HEK293T (cell line): ENCODE results near the gene AARS2.

Source experiments
- ARNT ChIP-seq: fragments of 450-650 bp; IDR thresholded peaks from 2 replicates; pipeline ENCODE4 v1.6.1; 2017; ENCODE audit warnings: mild to moderate bottlenecking
- BHLHE40 ChIP-seq: fragments of 450-650 bp; IDR thresholded peaks from 2 replicates; pipeline ENCODE4 v1.6.1; 2016; ENCODE audit warnings: mild to moderate bottlenecking, moderate library complexity, borderline replicate concordance
- ELF4 ChIP-seq: fragments of 450-650 bp; IDR thresholded peaks from 2 replicates; pipeline ENCODE4 v1.6.1; 2017; ENCODE audit warnings: antibody characterized with exemption
- FOXA1 ChIP-seq: fragments of 450-650 bp; IDR thresholded peaks from 2 replicates; pipeline ENCODE4 v1.6.1; 2016; ENCODE audit warnings: mild to moderate bottlenecking
- FOXK2 ChIP-seq: fragments of 450-650 bp; IDR thresholded peaks from 2 replicates; pipeline ENCODE4 v1.6.1; 2016; ENCODE audit warnings: mild to moderate bottlenecking
- FOXM1 ChIP-seq: fragments of 450-650 bp; IDR thresholded peaks from 2 replicates; pipeline ENCODE4 v1.6.1; 2017; ENCODE audit warnings: mild to moderate bottlenecking, borderline replicate concordance
- HDGF ChIP-seq: fragments of 450-650 bp; IDR thresholded peaks from 2 replicates; pipeline ENCODE4 v1.6.1; 2017; ENCODE audit warnings: antibody characterized with exemption, borderline replicate concordance
- L3MBTL2 ChIP-seq: fragments of 450-650 bp; conservative IDR thresholded peaks from 2 replicates; pipeline ENCODE4 v1.6.1; 2016; ENCODE audit warnings: mild to moderate bottlenecking
- SP1 ChIP-seq: fragments of 450-650 bp; IDR thresholded peaks from 2 replicates; pipeline ENCODE4 v1.6.1; 2017
- SUZ12 ChIP-seq: fragments of 450-650 bp; IDR thresholded peaks from 2 replicates; pipeline ENCODE4 v1.6.1; 2016; ENCODE audit warnings: mild to moderate bottlenecking
- TARDBP ChIP-seq: fragments of 450-650 bp; IDR thresholded peaks from 2 replicates; pipeline ENCODE4 v1.6.1; 2016
- TF ChIP-seq, protein P1 (sequence below): fragments of 450-650 bp; IDR thresholded peaks from 2 replicates; pipeline ENCODE4 v1.6.1; 2016

DNA sequence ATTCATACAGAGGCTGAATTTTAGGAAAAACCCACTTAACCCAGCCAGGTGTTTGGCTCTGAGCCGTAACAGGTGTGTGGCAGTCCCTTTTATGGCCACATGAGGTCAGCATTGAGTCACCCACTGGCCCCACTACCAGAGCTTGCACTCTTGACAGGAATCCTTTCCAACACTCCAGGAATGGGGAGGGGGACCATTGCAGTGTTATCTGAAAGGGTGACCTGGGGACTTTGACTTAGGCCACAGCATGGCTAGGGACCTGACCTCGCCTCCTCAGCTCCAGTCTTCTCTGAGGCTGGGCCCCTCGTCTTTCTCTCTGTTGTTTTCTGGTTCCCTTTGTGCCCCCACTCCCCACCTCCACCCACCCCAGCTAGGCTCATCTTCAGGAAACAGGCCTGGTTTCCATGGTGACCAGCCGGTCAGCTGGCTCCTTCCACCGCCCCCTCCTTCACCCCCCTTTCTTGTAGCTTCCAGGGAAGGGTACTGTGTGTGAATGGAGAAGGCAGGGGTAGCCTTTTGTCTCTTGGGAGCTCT lies 45.0 kb downstream of the AARS2 start:
- no peak for TF ChIP-seq HDGF
- TF ChIP-seq SP1: no peak
- no peak for TF ChIP-seq FOXA1
- TF ChIP-seq ARNT: no peak
- TF ChIP-seq FOXM1: no peak
- no peak for TF ChIP-seq SUZ12
- no peak for TF ChIP-seq FOXK2
- TF ChIP-seq ELF4: no peak
- TF ChIP-seq BHLHE40: no peak
- no peak for TF ChIP-seq TARDBP
- no peak for TF ChIP-seq L3MBTL2
- TF ChIP-seq, protein P1, sequence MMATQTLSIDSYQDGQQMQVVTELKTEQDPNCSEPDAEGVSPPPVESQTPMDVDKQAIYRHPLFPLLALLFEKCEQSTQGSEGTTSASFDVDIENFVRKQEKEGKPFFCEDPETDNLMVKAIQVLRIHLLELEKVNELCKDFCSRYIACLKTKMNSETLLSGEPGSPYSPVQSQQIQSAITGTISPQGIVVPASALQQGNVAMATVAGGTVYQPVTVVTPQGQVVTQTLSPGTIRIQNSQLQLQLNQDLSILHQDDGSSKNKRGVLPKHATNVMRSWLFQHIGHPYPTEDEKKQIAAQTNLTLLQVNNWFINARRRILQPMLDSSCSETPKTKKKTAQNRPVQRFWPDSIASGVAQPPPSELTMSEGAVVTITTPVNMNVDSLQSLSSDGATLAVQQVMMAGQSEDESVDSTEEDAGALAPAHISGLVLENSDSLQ: no peak
